ENCODE data around the gene IGBP1.

DNA sequence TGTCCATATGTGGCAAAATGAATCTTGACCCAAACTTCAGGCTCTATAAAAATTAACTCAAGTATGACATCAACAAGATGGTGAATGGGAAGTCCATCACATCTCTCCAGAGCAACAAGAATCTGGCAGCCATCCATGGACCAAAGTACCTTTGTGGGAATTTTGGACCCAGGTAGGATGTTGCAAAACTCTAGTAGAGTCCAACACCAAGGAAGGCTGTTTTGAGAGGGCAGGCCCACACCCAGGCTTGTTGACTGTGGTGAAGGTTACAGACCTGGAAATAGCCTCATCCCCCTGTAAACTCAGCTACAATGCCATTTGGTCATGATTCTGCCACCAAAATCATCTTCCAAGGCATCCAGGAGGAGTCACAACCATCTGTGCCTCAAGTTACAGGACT is 57.0 kb downstream of the IGBP1 start:
- no peak for TF ChIP-seq ZBTB7A (IDR thresholded peaks at IDR 0.05; ENCODE audit: low read depth)
- no peak for TF ChIP-seq REST (IDR thresholded peaks at IDR 0.05; ENCODE audit: low read depth)
- TF ChIP-seq TAF1 (IDR thresholded peaks at IDR 0.05; ENCODE audit: low read depth) = no peak
- no peak for TF ChIP-seq CREB1 (IDR thresholded peaks at IDR 0.05; ENCODE audit: low read depth)

Measured in Ishikawa (cell line).